NCI-H1092 (cell line): ENCODE measurements around the gene SLC29A2.
"Not testable (repeated sequence)": the region's sequence is repeated elsewhere in the genome, so short reads cannot be mapped to it uniquely, and the experiment has no call there.

Experiments used
- DNase-seq: peaks from one replicate; lab custom pipeline; 2025; lab: John Stamatoyannopoulos, UW

The SLC29A2 gene

DNA sequence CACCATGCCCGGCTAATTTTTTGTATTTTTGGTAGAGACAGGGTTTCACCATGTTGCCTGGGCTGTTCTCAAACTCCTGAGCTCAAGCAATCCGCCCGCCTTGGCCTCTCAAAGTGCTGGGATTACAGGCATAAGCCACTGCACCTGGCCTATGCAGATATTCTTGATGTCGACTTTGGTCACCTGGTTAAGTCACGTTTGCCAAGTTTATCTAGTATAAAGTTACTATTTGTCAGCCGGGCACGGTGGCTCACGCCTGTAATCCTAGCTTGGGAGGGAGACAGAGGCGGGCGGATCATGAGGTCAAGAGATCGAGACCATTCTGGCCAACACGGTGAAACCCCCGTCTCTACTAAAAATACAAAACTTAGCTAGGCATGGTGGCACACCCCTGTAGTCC is 12.8 kb upstream of the SLC29A2 start:
- not testable (repeated sequence) for DNase-seq

DNA sequence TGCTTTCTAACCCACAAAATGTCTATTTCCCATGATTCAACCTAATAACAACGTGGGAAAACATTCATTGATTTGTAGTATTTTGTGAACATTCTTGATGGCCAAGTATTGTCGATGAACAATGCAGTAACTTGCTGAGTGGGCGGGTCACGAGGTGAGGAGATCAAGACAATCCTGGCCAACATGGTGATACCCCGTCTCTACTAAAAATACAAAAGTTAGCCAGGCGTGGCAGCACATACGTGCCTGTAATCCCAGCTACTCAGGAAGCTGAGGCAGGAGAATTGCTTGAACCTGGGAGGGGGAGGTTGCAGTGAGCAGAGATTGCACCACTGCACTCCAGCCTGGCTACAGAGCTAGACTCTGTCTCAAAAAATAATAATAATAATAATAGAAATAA is 8.7 kb upstream of the SLC29A2 start:
- not testable (repeated sequence) for DNase-seq

DNA sequence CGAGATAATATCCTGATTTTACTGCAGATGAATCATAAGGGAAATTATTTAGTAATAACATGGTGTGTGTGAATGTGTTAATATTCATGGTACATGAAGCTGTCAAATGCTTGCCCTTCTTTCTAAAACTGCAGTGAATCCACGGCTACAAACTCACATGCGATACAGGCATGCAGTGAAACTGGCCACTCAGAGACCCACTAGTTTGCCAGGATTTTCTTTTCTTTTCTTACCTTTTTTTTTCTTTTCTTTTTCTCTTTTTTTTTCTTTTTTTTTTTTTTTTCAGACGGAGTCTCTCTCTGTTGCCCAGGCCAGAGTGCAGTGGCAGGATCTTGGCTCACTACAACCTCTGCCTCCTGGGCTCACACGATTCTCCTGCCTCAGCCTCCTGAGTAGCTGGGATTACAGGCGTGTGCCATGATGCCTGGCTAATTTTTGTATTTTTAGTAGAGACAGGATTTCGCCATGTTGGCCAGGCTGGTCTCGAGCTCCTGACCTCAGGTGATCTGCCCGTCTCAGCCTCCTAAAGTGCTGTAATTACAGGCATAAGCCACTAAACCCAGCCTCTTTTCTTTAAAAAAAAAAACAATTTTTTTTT is 2.2 kb upstream of the SLC29A2 start:
- DNase-seq = not testable (repeated sequence)

DNA sequence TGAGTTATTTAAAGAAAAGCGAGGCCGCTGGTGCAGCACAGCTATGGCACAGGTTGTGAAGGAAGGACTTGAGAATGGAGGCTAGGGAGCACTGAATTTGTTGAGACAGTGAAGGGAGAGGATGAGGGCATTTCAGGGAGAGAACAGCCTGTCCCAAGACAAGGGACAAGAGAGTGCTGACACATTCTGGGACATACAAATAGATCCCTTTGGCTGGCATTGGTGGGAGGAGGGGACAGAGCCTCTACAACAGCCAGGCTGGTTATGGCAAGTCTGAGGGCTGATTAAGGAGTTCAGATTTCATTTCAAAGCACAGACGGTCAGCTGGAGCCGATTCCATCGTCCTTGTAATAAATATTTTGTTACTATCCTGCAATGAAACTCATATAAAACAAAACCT is 1.7 kb upstream of the SLC29A2 start:
- no peak for DNase-seq

DNA sequence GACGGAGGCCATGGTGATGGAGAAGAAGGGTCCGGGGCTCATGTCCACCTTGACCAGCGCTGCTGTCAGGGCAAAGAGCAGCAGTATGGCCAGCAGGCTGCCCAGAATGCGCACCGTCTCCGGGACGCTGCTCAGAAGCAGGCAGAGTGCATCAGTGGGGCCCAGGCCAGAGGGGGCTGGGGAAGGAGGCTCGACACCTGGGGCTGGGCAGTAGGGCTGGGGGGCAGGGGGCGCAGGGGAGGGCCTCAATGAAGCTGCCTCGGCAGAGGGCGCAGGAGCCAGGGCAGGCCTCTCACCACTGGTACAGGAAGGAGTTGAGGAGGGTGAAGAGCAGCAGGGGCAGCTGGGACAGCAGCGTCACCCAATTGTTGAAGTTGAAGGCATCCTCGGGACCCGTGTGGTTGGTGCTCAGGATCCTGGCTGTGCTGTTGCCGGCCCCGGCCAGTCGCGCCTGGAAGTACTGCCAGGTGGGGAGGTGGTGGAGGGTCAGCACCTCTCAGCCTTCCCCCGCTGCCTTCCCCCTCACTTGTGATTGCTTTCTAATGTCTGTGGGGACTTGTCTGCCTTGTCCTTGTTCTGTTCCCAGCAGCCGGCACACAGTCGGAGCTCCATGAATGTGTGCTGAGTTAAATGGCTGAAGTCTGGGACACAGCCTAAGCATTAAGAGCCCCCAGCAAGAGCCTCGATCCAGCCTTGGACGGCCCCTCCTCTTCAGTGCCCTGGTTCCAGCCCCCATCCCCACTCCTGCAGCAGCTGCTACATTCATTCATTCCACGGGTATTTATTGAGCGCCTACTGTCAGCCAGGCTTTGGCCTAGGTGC is 2.3 kb downstream of the SLC29A2 start:
- no peak for DNase-seq

GRCh38 chr11:66368484-66368883 is 3.1 kb downstream of the SLC29A2 start:
- no peak for DNase-seq

DNA sequence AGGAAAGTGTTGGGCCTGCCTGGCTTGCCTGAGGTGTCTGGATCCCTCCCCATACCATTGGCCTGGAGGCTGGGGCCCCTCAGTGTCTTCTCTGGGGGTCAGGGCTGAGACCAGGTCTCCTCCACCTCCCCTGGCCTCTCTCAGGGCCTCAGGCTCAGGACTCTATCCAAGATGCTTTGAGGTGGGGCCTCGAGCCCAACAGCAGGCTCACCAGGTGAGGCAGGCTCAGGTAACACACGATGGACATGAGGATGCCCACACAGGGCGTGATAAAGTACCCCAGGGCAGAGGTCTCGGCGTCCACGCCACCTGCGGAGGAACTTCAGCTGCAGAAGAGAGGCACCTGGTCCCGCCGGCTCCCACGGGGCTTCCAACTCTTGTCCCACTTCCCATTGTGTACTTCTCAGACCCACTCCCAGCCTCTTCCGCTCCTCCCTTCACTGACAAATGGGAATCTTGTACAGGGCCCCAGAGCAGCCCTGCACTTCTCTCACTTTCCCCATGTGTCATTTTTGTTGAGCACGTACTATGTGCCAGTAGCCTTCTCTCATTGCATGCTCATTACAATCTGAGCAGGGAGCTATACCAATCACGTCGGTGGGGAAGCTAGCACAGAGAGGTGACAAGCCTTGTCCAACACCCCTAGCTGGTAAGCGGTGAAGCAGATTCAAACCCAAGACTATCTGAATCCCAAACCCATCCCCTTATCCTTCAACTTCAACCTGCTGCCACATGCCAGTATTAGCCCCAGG is 3.8 kb downstream of the SLC29A2 start:
- DNase-seq = no peak

GRCh38 chr11:66366844-66367477 is 4.6 kb downstream of the SLC29A2 start:
- no peak for DNase-seq

DNA sequence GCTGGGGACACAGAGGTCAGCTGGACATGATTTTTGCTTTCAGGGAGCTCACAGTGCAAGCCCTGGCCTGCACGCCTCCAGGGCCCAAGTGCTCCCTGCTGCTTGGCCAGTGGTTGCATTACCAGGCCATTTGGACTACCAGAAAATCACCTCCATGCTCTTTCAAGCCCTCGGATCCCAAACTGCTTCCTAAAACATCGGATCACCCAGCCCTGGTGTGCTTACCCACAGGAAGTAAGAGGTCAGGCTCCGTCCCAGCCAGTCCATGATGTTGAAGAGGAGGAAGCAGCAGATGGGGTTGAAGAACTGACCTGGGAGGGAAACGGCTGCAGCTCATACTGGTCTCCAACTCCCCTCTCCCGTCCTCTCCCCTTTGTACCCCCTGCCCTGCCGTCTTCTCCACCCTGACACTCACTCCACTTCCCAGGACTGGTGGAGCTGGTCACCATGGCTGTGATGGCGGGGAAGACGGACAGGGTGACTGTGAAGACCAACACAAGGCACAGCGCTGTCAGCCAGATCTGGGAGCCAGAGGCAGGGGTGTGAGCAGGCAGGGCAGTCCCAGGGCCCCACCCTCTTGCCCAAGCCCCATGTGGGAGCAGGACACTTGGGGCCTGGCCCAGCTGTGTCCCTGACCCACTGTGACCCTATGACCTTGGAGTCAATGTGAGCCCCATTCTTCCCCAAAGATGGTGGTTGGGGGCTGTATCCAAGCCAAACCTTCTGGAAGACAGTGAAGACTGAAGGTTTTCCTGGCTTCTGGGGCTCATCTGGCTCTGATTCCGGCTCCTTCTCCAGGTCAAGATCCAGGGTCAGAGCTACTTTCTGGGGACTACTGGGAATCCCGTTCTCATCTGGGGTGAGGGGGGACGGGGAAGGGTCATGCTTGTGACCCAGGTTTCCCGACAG is 5.6 kb downstream of the SLC29A2 start:
- DNase-seq = no peak

DNA sequence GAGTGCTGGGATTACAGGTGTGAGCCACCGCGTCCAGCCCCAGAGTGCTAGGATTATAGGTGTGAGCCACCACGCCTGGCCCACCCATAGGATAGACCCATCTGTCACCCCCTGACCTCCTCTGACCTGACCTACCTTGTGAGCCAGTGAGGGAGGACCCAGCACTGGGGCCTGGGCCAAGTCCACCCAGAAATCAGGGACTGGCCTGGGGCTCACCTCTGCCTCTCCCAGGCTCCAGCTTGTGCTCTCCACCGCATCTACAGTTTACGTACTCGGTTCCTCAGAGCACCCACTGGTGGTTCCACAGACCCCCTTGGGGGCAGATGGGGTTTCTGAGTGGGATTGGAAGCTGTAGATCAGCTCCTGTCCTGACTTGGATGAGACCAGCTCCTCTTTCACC is 6.4 kb downstream of the SLC29A2 start:
- DNase-seq = no peak

- DNase-seq = peak; percentile 18
These were observed 7.6 kb downstream of the SLC29A2 start for GRCh38 chr11:66363805-66364535.

GRCh38 chr11:66363187-66363601 is 8.4 kb downstream of the SLC29A2 start:
- no peak for DNase-seq

DNA sequence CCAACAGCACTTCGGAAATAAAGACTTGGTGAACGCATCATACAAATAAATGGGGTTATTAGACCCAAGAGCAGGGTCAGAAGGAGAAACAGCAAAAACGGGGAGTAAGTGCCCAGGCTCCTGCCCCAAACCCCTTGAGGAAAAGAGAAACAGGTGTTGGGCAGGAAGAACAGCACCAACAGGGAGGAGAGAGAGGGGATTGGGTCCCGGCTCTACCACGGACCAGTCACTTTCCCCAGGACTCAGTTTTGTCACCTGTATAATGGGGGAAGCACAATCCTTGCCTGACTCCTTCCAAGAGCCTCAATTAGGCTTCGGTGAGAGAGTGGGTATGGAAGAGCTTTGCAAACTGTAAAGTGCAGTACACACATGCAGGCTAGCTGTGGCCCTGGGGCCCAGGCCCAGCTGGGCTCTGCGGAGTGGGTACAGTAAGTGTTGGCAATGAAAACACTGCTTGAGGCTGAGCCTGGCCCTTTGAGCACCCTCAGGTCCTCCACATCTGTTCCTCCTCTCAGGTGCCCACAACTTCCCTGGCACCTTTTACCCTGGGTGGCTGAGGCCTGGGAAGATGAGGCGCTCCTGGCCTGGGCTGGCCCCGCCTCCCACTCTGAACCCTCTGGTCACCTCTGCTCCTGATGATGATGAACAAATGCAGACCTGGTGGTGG is 8.9 kb downstream of the SLC29A2 start:
- DNase-seq = no peak

- no peak for DNase-seq
These were observed 10.0 kb downstream of the SLC29A2 start for GRCh38 chr11:66361502-66361941.

- no peak for DNase-seq
These were observed 11.0 kb downstream of the SLC29A2 start for GRCh38 chr11:66360406-66361073.

GRCh38 chr11:66359662-66360087 is 11.9 kb downstream of the SLC29A2 start:
- no peak for DNase-seq

DNA sequence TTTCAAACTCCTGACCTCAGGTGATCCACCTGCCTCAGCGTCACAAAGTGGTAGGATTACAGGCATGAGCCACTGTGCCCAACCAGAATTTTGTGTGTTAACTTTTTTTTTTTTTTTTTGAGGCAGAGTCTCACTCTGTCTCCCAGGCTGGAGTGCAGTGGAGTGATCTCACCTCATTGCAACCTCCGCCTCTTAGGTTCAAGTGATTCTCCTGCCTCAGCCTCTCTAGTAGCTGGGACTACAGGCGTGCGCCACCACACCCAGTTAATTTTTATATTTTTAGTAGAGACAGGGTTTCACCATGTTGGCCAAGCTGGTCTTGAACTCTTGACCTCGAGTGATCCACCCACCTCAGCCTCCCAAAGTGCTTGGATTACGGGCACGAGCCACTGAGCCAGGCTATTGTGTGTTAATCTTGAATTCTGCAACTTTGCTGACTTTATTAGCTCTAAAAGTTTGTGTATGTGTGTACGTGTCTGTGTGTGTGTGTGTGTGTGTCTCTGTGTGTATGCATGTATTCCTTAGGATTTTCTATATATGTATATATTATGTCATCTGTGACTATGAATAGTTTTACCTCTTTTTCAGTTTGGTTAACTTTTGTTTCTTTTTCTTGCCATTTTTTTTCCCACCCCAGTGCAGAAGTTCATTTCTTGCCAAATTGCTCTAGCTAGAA is 20.9 kb downstream of the SLC29A2 start:
- not testable (repeated sequence) for DNase-seq

DNA sequence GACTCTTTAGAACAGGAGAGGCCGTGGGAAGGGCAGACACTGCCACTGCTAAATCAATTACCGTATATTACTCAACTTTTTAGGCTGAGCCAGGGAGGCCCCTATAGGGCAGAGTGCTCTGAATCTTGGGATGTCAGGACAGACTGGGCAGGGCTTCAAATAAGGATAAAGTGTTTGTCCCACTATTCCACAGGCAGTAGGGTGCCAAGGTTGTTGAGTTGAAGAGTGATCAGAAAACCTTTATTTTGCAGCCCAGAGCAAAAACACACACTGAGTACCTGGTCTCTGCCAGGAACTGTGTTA is 22.5 kb downstream of the SLC29A2 start:
- DNase-seq = no peak
